H1 (cell line): Measurements from ENCODE around the gene CCDC117. TPM values are rescaled to one million over a fixed set of nuclear protein-coding genes. Genes with fewer than 3 reads are reported as not detected.

Experiments used
- CTCF ChIA-PET: fragments of 300-600 bp; sonication (Branson Sonifier 250); formaldehyde crosslinking; loops from one replicate; lab custom pipeline; 2021; ENCODE audit not compliant: partially characterized antibody; lab: Charles Lee
- POLR2A ChIA-PET: fragments of 300-600 bp; sonication (Branson Sonifier 250); formaldehyde crosslinking; loops from one replicate; lab custom pipeline; 2021; ENCODE audit warnings: inconsistent platforms; ENCODE audit not compliant: partially characterized antibody; lab: Charles Lee
- DNase-seq, 2 experiments: peaks; one replicate each; pipeline versions ENCODE4 v3.0.0 to v3.0.0-alpha.2; 2010 to 2022; ENCODE audit warnings: low spot score in 2 of 2, low read depth in 1 of 2, mixed read lengths in 1 of 2
- FAIRE-seq: peaks from 2 replicates; lab custom pipeline; 2011; peaks lifted over from hg19 to GRCh38; lab: Jason Lieb, UNC
- H2AFZ ChIP-seq: 2 replicates; pipeline ENCODE4 v1.8.1; 2012; ENCODE audit warnings: low read length, inconsistent platforms
- H2AK5ac ChIP-seq: 2 replicates; pipeline ENCODE4 v1.6.1; 2013; ENCODE audit warnings: low read depth, low read length
- H2BK120ac ChIP-seq: replicated peaks from 2 replicates; pipeline ENCODE3; 2013; ENCODE audit warnings: low read depth, low read length, inconsistent platforms
- H2BK12ac ChIP-seq: 2 replicates; pipeline ENCODE4 v1.6.1; 2013; ENCODE audit warnings: low read depth, low read length
- H2BK15ac ChIP-seq: 2 replicates; pipeline ENCODE4 v1.6.1; 2013; ENCODE audit warnings: low read length
- H2BK20ac ChIP-seq: 2 replicates; pipeline ENCODE4 v1.6.1; 2013; ENCODE audit warnings: low read length
- H2BK5ac ChIP-seq: 2 replicates; pipeline ENCODE4 v1.6.1; 2013; ENCODE audit warnings: low read depth, low read length
- H3K14ac ChIP-seq: 2 replicates; pipeline ENCODE4 v1.6.1; 2013; ENCODE audit warnings: inconsistent platforms; ENCODE audit not compliant: insufficient read length
- H3K18ac ChIP-seq: 2 replicates; pipeline ENCODE4 v1.6.1; 2013; ENCODE audit warnings: low read length; ENCODE audit errors: extremely low read depth
- H3K23ac ChIP-seq: 2 replicates; pipeline ENCODE4 v1.6.1; 2013; ENCODE audit warnings: inconsistent platforms; ENCODE audit not compliant: insufficient read length
- H3K23me2 ChIP-seq: 2 replicates; pipeline ENCODE4 v1.6.1; 2013; ENCODE audit warnings: low read depth, low read length
- H3K27ac ChIP-seq: 2 replicates; pipeline ENCODE4 v1.6.1; 2011; ENCODE audit warnings: low read depth, low read length, inconsistent platforms
- H3K27me3 ChIP-seq, 4 experiments: replicated peaks in 1 of 4; 1 replicate in 1 of 4; 2 replicates in 3 of 4; pipeline versions ENCODE4 v1.6.1 to v1.8.1; 2011 to 2013; ENCODE audit warnings: low read length in 3 of 4, mild to moderate bottlenecking in 3 of 4, inconsistent platforms in 2 of 4, mixed read lengths in 2 of 4, moderate library complexity in 1 of 4; ENCODE audit not compliant: control insufficient read depth in 3 of 4, insufficient read depth in 3 of 4; ENCODE audit errors: extremely low read depth in 1 of 4
- H3K36me3 ChIP-seq, 4 experiments: 2 replicates each; pipeline versions ENCODE4 v1.6.1 to v1.8.1; 2011 to 2013; ENCODE audit warnings: mild to moderate bottlenecking in 4 of 4, low read length in 3 of 4, moderate library complexity in 2 of 4, control low read depth in 1 of 4, inconsistent platforms in 1 of 4; ENCODE audit not compliant: insufficient read depth in 4 of 4, control insufficient read depth in 2 of 4
- H3K4ac ChIP-seq: replicated peaks from 2 replicates; pipeline ENCODE3; 2013; ENCODE audit warnings: low read length, low read depth, mixed read lengths, inconsistent platforms; ENCODE audit not compliant: insufficient read length
- H3K4me1 ChIP-seq, 4 experiments: replicated peaks in 1 of 4; 1 replicate in 1 of 4; 2 replicates in 3 of 4; pipeline versions ENCODE4 v1.6.1 to v1.8.1; 2011 to 2013; ENCODE audit warnings: low read length in 3 of 4, inconsistent platforms in 2 of 4, mixed read lengths in 1 of 4; ENCODE audit not compliant: insufficient read depth in 4 of 4, control insufficient read depth in 3 of 4
- H3K4me2 ChIP-seq, 2 experiments: 2 replicates each; pipeline versions ENCODE4 v1.6.1 to v1.8.1; 2011 to 2013; ENCODE audit warnings: low read depth in 2 of 2, low read length in 2 of 2, control low read depth in 1 of 2, inconsistent platforms in 1 of 2, mild to moderate bottlenecking in 1 of 2; ENCODE audit not compliant: insufficient read depth in 1 of 2
- H3K4me3 ChIP-seq, 4 experiments: fragments of 200-600, 300-600 bp in 1 of 4; sonication (generic), shearing (Covaris generic), sonication (Bioruptor Twin) in 1 of 4; 2 replicates each; pipeline versions ENCODE4 v1.5.1 to v1.8.1; 2011 to 2016; ENCODE audit warnings: low read length in 4 of 4, low read depth in 3 of 4, control low read depth in 2 of 4, inconsistent platforms in 2 of 4, mild to moderate bottlenecking in 2 of 4, mixed read lengths in 1 of 4, moderate library complexity in 1 of 4; ENCODE audit not compliant: insufficient read depth in 2 of 4; ENCODE audit errors: extremely low read depth in 1 of 4
- H3K56ac ChIP-seq: replicated peaks from 2 replicates; pipeline ENCODE3; 2013; ENCODE audit warnings: low read depth, mild to moderate bottlenecking, mixed read lengths, low read length, inconsistent platforms; ENCODE audit not compliant: insufficient read length
- H3K79me1 ChIP-seq: 2 replicates; pipeline ENCODE4 v1.6.1; 2013; ENCODE audit warnings: low read depth, low read length, control low read depth
- H3K79me2 ChIP-seq, 2 experiments: 2 replicates each; pipeline versions ENCODE4 v1.6.1 to v1.8.1; 2012 to 2013; ENCODE audit warnings: low read length in 2 of 2, mild to moderate bottlenecking in 2 of 2, inconsistent platforms in 1 of 2; ENCODE audit not compliant: insufficient read depth in 2 of 2, control insufficient read depth in 1 of 2
- H3K9ac ChIP-seq, 4 experiments: replicated peaks in 1 of 4; 1 replicate in 1 of 4; 2 replicates in 3 of 4; pipeline versions ENCODE4 v1.6.1 to v1.8.1; 2011 to 2013; ENCODE audit warnings: low read depth in 3 of 4, low read length in 3 of 4, control low read depth in 2 of 4, mild to moderate bottlenecking in 2 of 4, moderate library complexity in 2 of 4, inconsistent platforms in 1 of 4; ENCODE audit errors: extremely low read depth in 1 of 4
- H3K9me3 ChIP-seq, 2 experiments: 2 replicates each; pipeline versions ENCODE4 v1.6.1 to v1.8.1; 2012 to 2013; ENCODE audit warnings: mild to moderate bottlenecking in 2 of 2, moderate library complexity in 2 of 2, control low read depth in 1 of 2, inconsistent platforms in 1 of 2, low read depth in 1 of 2, low read length in 1 of 2, mixed read lengths in 1 of 2; ENCODE audit not compliant: insufficient read depth in 2 of 2
- H4K20me1 ChIP-seq, 2 experiments: replicated peaks in 1 of 2; 2 replicates each; pipeline versions ENCODE3 to v1.8.1; 2011 to 2013; ENCODE audit warnings: inconsistent platforms in 2 of 2, low read length in 2 of 2, mild to moderate bottlenecking in 1 of 2; ENCODE audit not compliant: insufficient read depth in 2 of 2, control insufficient read depth in 1 of 2
- H4K5ac ChIP-seq: 2 replicates; pipeline ENCODE4 v1.6.1; 2013; ENCODE audit warnings: low read length, low read depth, mixed read lengths, inconsistent platforms; ENCODE audit not compliant: insufficient read length
- H4K8ac ChIP-seq: 2 replicates; pipeline ENCODE4 v1.8.0; 2013; ENCODE audit warnings: mild to moderate bottlenecking, moderate library complexity, low read length, inconsistent platforms; ENCODE audit not compliant: insufficient read depth; ENCODE audit errors: extremely low read depth
- H4K91ac ChIP-seq: replicated peaks from 2 replicates; pipeline ENCODE3; 2013; ENCODE audit warnings: low read length, mixed read lengths, inconsistent platforms; ENCODE audit not compliant: insufficient read length
- BRCA1 ChIP-seq: IDR thresholded peaks from 2 replicates; pipeline ENCODE4 v1.6.1; 2012; ENCODE audit warnings: low read depth, low read length, improper control_type of control experiment
- CBX5 ChIP-seq: fragments of 300-800, 300-1000 bp; sonication (generic); IDR thresholded peaks from 2 replicates; pipeline ENCODE4 v1.7.1; 2016; ENCODE audit warnings: antibody characterized with exemption, low read length, low read depth
- JUND ChIP-seq: IDR thresholded peaks from 2 replicates; pipeline ENCODE4 v1.6.1; 2011; ENCODE audit warnings: mild to moderate bottlenecking, improper control_type of control experiment, low read length
- KDM1A ChIP-seq: fragments of 200-600, 300-600 bp; sonication (generic); IDR thresholded peaks from 2 replicates; pipeline ENCODE4 v1.7.1; 2016; ENCODE audit warnings: mild to moderate bottlenecking, low read length, borderline replicate concordance
- NRF1 ChIP-seq: IDR thresholded peaks from 2 replicates; pipeline ENCODE4 v1.6.1; 2011; ENCODE audit warnings: mild to moderate bottlenecking, low read depth, low read length, improper control_type of control experiment
- PHF8 ChIP-seq: fragments of 200-600 bp; sonication (generic); conservative IDR thresholded peaks from 2 replicates; pipeline ENCODE4 v1.7.1; 2012; ENCODE audit warnings: low read depth, mild to moderate bottlenecking, inconsistent platforms, low read length, moderate library complexity
- RFX5 ChIP-seq: IDR thresholded peaks from 2 replicates; pipeline ENCODE4 v1.6.1; 2011; ENCODE audit warnings: low read depth, low read length, improper control_type of control experiment, borderline replicate concordance
- RXRA ChIP-seq: IDR thresholded peaks from 2 replicates; pipeline ENCODE4 v1.6.1; 2011; ENCODE audit warnings: low read depth, mild to moderate bottlenecking, low read length, moderate library complexity; ENCODE audit not compliant: insufficient read depth
- SUZ12 ChIP-seq: fragments of 200-600 bp; sonication (generic); IDR thresholded peaks from 2 replicates; pipeline ENCODE4 v1.6.1; 2012; ENCODE audit warnings: mild to moderate bottlenecking, inconsistent platforms, low read length, moderate library complexity, mixed read lengths
- TBP ChIP-seq: IDR thresholded peaks from 2 replicates; pipeline ENCODE4 v1.6.1; 2011; ENCODE audit warnings: low read depth, low read length, improper control_type of control experiment
- ZNF274 ChIP-seq: IDR thresholded peaks from 2 replicates; pipeline ENCODE4 v1.7.0; 2012; ENCODE audit warnings: low read length, borderline replicate concordance; ENCODE audit errors: extremely low read depth
- WGBS, 2 experiments: shearing (Covaris generic) in 1 of 2; methylation state at CpG; one replicate each; pipeline versions ENCODE4 v1.1.6 to v1.1.7; 2013 to 2015; ENCODE audit warnings: low lambda C conversion rate in 2 of 2, mixed read lengths in 2 of 2, inconsistent platforms in 1 of 2, low coverage in 1 of 2, missing lambda C conversion rate in 1 of 2; ENCODE audit not compliant: insufficient replicate concordance in 2 of 2, insufficient coverage in 1 of 2, insufficient read length in 1 of 2; ENCODE audit errors: extremely low coverage in 1 of 2, missing lambda C conversion rate in 1 of 2; 5-methylcytosine and 5-hydroxymethylcytosine counted together
- polyA plus RNA-seq, 7 experiments: library from polyadenylated mRNA; depleted of rRNA in 3 of 7; stranded (reverse) in 5 of 7; unstranded in 2 of 7; fragments of >200 nt in 5 of 7; fragments of 200-250 nt in 2 of 7; gene quantifications; 1 replicate in 5 of 7; 2 replicates in 1 of 7; 4 replicates in 1 of 7; pipeline versions ENCODE4 v1.2.1 to v1.2.3, GENCODE V29; 2011 to 2013; ENCODE audit warnings: missing spikeins in 2 of 7, mixed read lengths in 2 of 7
- total RNA-seq: library from RNA; stranded (reverse); fragmentation: NEBNext Ultra II Directional; extraction: Animal tissue kit (Norgen Biotek cat#: 25700); gene quantifications from 2 replicates; pipeline ENCODE4 v1.2.1, GENCODE V29; 2021

Gene CCDC117
- total and polyA plus RNA-seq, 2 of the 8 experiments (the other 6 are each of a cell fraction or from before 2014, with no cell fraction given), result 9.1 to 43.1 TPM

DNA sequence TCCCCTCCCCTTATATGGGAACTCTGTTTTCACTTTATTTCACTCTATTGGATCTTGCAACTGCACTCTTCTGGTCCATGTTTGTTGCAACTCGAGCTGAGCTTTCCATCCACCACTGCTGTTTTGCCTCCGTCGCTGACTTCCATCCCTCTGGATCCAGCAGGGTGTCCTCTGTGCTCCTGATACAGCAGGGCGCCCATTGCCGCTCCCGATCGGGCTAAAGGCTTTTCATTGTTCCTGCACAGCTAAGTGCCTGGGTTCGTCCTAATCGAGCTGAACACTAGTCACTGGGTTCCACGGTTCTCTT, 11.1 kb upstream of the CCDC117 start:
- Histone ChIP-seq H3K27ac (no peak overlapping the region; the same call in 1 of the 2 replicates), H2AFZ (no peak overlapping the region), H4K91ac (peak overlapping the region; percentile 29), H3K4me3 (no peak overlapping the region), H2BK12ac (peak overlapping the region; percentile 69; the same call in 1 of the 2 replicates), H4K8ac (no peak overlapping the region), H3K56ac (no peak overlapping the region), H3K27me3 (no peaks in the 10 kb centered on the region), H2BK120ac (no peak overlapping the region), H3K18ac (peak overlapping the region; percentile 56; the same call in 1 of the 2 replicates), H2AK5ac (no peak overlapping the region), H3K79me1 (no peaks in the 10 kb centered on the region), H4K5ac (no peak overlapping the region), H3K36me3 (peaks cover 0 to 7% (median 3%) of the 10 kb centered on the region in 4 experiments; a peak in 3 of 8 replicates), H2BK15ac (peak overlapping the region; percentile 99; the same call in 1 of the 2 replicates), H3K4me2 (peak overlapping the region in 1 of 2 experiments; percentile 51; a peak in 1 of 4 replicates), H3K23me2 (no peaks in the 10 kb centered on the region), H3K23ac (no peak overlapping the region), H2BK20ac (peak overlapping the region; percentile 98; the same call in 1 of the 2 replicates), H3K9me3 (peaks cover 6 to 8% of the 10 kb centered on the region in 2 experiments; a peak in 3 of 4 replicates), H3K9ac (no peak overlapping the region), H3K79me2 (no peaks in the 10 kb centered on the region), H2BK5ac (peak overlapping the region; percentile 78; the same call in 1 of the 2 replicates), H3K4ac (no peak overlapping the region), H4K20me1 (no peaks in the 10 kb centered on the region), H3K14ac (no peak overlapping the region), H3K4me1 (peaks cover 0 to 10% (median 5%) of the 10 kb centered on the region in 4 experiments; a peak in 5 of 7 replicates)
- WGBS, 2 experiments, result 93% methylated on average over 10 of the region's 10 CpGs; no CpG with 5 or more reads in 1 of the 2 experiments
- no peak for FAIRE-seq
- TF ChIP-seq TBP (no peak), SUZ12 (no peak), BRCA1 (no peak), NRF1 (no peak), ZNF274 (no peak), RFX5 (no peak), RXRA (no peak), PHF8 (no peak), KDM1A (no peak), CBX5 (no peak), JUND (no peak)
- POLR2A ChIA-PET, result interaction anchor here (0.7 to 4.3 kb wide), 8 partner anchors 8 to 374 kb away, joined by 3 to 31 read pairs (median 10); partner anchors contain the start of genes CCDC117, CHEK2, HSCB and XBP1
- no peak for DNase-seq
- CTCF ChIA-PET, result interaction anchor here (1.0 to 2.1 kb wide), 4 partner anchors 12 to 278 kb away, joined by 3 to 6 read pairs (median 5); partner anchors contain the start of gene CCDC117
